Effector CD8-positive, alpha-beta T cell (primary cell): Measurements from ENCODE around the gene COL4A1.

Experiments used
- DNase-seq: peaks from one replicate; lab custom pipeline; 2025; lab: John Stamatoyannopoulos, UW

Gene COL4A1

GRCh38 chr13:110195547-110196485 is 111.1 kb downstream of the COL4A1 start:
- DNase-seq, result no peak

GRCh38 chr13:110194451-110194850 is 112.5 kb downstream of the COL4A1 start:
- no peak for DNase-seq

GRCh38 chr13:110193491-110193890 is 113.5 kb downstream of the COL4A1 start:
- no peak for DNase-seq

- DNase-seq, result no peak
Observed at GRCh38 chr13:110192472-110192871, 114.5 kb downstream of the COL4A1 start.

GRCh38 chr13:110187641-110188161 is 119.3 kb downstream of the COL4A1 start:
- no peak for DNase-seq

- DNase-seq, result no peak
Observed at GRCh38 chr13:110186231-110186855, 120.6 kb downstream of the COL4A1 start.

GRCh38 chr13:110185696-110186095 is 121.3 kb downstream of the COL4A1 start:
- no peak for DNase-seq

- DNase-seq, result no peak
Observed at GRCh38 chr13:110183910-110184309, 123.0 kb downstream of the COL4A1 start.

GRCh38 chr13:110182461-110182860 is 124.5 kb downstream of the COL4A1 start:
- no peak for DNase-seq

GRCh38 chr13:110182003-110182402 is 125.0 kb downstream of the COL4A1 start:
- DNase-seq, result no peak

GRCh38 chr13:110179857-110180147 is 127.2 kb downstream of the COL4A1 start:
- DNase-seq, result no peak

- DNase-seq, result no peak
Observed at GRCh38 chr13:110179116-110179856, 127.7 kb downstream of the COL4A1 start.

GRCh38 chr13:110177790-110178189 is 129.2 kb downstream of the COL4A1 start:
- DNase-seq, result no peak

GRCh38 chr13:110176431-110176830 is 130.5 kb downstream of the COL4A1 start:
- DNase-seq, result no peak

- no peak for DNase-seq
Observed at GRCh38 chr13:110173247-110173818, 133.6 kb downstream of the COL4A1 start.

GRCh38 chr13:110170882-110171281 is 136.1 kb downstream of the COL4A1 start:
- DNase-seq, result no peak

- DNase-seq, result no peak
Observed at GRCh38 chr13:110170020-110170790, 136.8 kb downstream of the COL4A1 start.

GRCh38 chr13:110168999-110169933 is 137.7 kb downstream of the COL4A1 start:
- DNase-seq, result no peak

- no peak for DNase-seq
Observed at GRCh38 chr13:110166598-110166997, 140.4 kb downstream of the COL4A1 start.

- DNase-seq, result no peak
Observed at GRCh38 chr13:110164706-110165105, 142.3 kb downstream of the COL4A1 start.
